ENCODE data around the gene YJU2.

GRCh38 chr19:4257025-4257424, 10.1 kb downstream of the YJU2 start:
- TF ChIP-seq CTCF (IDR thresholded peaks at IDR 0.05) (no peak), POLR2A (IDR thresholded peaks at IDR 0.05) (no peak)
